Esophagus mucosa (tissue), 1 donor: ENCODE measurements around the gene TMPRSS6. TPM values are rescaled to one million over a fixed set of nuclear protein-coding genes. Genes with fewer than 3 reads are reported as not detected.
A peak's percentile ranks its signal among the peaks of the same experiment; 100 is the strongest.

Experiments used
- ATAC-seq: fragments of 200-7000 bp; cut with Tn5 transposase; one replicate; pipeline ENCODE4 v1.9.1; 2020
- total RNA-seq: library from RNA; stranded (reverse); gene quantifications from one replicate; pipeline ENCODE4 v1.2.4, GENCODE V29; 2023
- donor health status: DM: yes; HTN: yes; CAD: no.

Gene TMPRSS6
- total RNA-seq, 1 donor from 2014 or later: not detected

DNA sequence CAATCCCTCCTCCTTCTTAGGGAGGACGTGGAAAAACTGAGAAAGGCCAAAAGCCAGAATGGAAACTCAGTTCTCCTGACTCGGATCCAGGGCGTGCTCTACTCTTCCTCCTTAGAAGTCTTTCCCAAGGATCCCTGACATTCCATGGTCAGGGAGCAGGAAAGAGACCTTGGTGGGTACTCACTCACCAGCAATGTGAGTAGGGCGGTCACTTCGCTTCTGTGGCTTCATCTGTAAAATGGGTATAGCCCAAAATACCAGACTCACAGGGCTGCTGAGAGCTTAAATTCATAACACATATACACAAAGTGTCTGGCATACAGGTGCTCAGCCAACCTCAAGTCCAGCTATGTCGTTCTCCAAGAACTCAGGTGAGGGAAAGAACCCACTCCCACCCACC lies 58.6 kb downstream of the TMPRSS6 start:
- ATAC-seq: no peak

DNA sequence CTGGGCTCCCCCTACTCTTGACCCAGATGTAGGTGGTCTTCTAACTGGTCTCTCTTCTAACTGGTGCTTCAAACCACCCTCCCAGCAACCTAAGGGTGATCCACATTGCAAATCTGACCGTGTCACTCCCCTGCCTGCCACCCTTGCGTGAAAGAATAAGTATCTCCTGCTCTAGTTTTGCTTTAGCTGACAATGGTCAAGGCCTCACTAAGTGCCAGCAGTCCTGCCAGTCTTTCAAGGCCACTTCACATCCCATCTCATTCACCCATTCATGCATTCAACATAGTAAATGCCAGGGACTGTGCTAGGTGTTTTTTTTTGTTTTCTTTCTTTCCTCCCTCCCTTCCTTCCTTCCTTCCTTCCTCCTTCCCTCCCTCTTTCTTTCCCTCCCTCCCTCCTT lies 60.3 kb downstream of the TMPRSS6 start:
- ATAC-seq: no peak

DNA sequence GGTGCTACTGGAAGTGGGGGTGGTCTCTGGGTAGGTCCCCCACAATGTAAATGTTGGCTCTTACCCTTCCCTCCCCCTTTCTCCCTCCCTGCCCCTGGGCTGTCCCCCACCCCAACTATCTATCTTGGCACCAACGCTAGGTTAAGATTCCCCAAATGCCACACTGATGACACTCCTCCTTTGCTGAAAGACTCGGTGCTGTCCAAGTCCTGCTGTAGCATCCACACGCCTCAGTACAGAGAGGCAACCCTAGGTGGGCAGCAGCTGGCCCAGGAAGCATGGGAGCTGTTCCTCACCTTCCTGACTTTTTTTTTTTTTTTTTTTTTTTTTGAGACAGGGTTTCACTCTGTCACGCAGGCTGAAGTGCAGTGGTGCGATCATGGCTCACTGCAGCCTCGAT lies 61.4 kb downstream of the TMPRSS6 start:
- no peak for ATAC-seq

GRCh38 chr22:37047006-37047405 lies 62.5 kb downstream of the TMPRSS6 start:
- ATAC-seq: no peak

GRCh38 chr22:37046589-37046988 lies 62.9 kb downstream of the TMPRSS6 start:
- ATAC-seq: no peak

- no peak for ATAC-seq
These were observed 63.6 kb downstream of the TMPRSS6 start for GRCh38 chr22:37045958-37046357.

DNA sequence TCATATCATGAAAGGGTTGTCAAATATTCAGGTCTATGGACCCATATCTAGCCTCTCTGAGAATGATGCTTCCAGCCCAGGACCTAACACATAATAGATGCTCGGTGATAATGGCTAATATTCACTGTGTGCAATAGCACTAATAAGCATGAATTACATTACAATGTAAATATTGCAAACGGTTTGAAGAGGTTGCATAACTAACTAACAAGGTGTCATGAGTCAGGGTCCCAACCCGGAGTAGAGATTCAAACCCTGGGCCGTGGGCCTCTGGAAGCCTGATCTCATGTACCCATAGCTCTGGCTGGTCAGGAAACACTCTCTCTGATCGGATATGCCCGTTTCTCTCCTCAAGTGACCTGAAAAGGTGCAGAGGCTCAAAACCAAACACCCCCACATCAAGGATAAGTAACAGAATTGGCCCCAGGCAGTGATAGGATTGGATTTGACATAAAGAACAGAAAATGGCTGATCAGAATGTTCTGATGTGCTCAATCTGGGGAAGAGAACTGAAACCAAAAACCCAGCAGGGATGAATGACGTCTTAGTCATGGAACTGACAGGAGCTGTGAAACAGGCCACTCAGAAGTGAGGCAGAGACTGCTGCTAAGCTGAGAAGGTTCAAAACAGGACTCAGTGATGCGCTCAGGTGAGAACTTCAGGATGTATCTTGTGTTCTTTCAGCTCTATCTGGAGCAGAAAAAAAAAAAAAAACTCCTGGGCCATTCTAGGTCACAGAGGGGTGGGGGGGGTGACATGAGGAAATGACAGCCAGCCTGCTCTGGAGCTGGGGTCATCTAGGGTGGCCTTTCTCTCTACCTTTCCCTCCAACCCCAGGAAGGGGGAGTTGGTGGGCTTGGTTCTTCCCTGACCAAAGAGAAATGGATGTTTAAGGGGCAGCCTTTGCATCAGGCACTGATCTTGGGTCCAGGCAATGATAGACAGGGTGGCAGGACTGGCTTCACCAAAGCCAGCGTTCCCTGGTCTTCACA lies 64.6 kb downstream of the TMPRSS6 start:
- peak; percentile 15 for ATAC-seq

DNA sequence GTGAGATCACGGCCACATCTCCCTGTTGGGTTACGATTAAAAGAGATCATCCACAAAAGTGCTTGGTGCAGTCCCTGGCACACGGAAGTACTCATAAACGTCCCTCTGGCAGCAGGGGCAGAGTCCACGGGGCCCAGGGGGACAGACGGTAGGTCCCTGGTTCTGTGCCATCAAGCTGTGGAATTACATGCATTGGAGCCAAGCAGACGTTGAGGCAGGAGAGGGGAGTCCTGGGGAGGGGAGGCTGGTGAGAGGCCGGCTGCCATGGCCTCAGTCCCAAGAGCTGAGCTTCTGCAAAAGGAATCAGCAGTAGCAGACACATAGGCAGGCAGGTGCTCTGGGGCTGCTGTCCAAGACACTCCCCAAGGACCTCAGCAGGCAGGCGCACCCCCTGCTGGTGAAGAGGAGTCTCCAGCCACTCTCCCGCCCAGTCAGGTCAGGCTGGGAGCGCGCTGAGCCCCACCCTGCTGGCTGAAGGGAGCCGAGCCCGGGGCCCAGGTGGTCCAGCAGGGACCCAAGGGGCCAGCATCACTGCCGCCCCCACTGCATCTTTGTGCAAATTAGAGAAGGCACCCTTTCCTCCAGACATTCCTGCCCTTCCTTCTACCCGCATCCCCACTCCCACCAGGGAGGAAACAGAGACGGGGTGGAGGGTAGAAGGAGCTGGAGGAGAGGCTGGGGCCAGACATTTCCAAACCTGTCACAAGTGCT lies 65.5 kb downstream of the TMPRSS6 start:
- peak; percentile 86 for ATAC-seq

DNA sequence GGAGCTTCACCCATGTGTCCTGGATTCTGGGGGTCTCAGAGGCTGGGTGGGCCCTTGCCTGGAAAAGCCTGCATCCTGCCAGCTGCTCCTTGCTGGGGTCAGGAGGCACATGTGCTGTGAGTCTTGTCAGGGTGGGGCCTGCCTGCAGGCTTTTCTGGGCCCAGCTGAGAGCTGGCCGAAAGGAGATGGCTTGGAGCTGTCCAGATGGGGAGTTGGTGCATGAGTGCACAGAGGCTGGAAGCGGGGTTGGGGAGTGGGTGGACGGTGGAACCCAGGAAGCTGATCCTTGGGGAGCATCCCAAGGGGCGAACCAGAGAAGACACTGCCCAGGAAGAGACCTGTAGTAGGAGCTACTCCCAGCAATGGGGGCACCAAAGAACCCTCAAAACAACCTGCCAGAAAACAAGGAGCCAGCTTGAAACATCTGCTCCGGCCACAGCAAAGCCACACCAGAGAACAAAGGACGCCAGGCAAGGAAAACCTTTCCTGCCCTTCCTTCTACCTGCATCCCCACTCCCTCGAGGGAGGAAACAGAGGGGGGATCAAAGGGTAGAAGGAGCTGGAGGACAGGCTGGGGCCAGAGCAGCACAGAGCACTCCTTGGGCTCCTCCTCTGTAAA lies 66.2 kb downstream of the TMPRSS6 start:
- no peak for ATAC-seq

DNA sequence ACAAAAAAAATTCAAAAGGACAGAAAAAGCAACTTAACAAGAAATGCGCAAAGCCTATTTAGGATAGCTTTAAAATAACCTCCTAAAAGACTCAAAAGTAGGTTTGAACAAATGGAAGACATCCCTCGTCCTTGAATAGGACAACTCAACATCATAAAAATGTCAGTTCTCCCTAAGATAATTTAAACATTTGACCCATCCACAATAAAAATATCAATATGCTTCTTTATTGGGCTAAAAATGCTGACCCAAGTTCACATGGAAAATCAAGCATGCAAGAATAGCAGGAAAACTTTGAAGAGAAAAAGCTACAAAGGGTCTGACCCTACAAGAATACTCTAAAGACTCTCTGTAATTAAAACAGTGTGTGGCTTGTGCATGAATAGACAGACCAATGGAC lies 70.0 kb downstream of the TMPRSS6 start:
- ATAC-seq: no peak

- ATAC-seq: no peak
These were observed 71.8 kb downstream of the TMPRSS6 start for GRCh38 chr22:37037669-37038068.

- ATAC-seq: no peak
These were observed 72.7 kb downstream of the TMPRSS6 start for GRCh38 chr22:37036655-37037377.

- no peak for ATAC-seq
These were observed 75.7 kb downstream of the TMPRSS6 start for GRCh38 chr22:37033605-37034430.

GRCh38 chr22:37032535-37033460 lies 76.7 kb downstream of the TMPRSS6 start:
- peak; percentile 91 for ATAC-seq

DNA sequence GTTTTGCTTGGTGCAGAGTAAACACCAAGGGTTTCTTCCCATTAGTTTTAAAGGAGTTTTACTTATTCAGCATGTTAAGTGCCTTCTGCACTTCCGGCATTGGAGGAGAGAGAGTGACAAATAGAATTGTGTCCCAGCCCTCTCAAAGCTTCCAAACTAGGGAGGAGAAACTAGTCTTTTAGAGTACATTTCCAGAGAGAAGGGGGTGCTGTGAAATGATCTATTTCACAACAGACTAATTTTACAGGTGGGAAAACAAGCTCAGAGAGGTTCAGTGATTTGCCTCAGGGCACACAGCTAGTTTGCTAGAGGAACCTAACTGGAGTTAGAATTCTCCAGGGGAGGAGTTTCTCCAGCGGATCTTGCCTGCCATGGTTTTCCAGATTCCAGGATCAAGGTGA lies 77.4 kb downstream of the TMPRSS6 start:
- ATAC-seq: peak; percentile 53

GRCh38 chr22:37030560-37031281 lies 78.8 kb downstream of the TMPRSS6 start:
- ATAC-seq: no peak

DNA sequence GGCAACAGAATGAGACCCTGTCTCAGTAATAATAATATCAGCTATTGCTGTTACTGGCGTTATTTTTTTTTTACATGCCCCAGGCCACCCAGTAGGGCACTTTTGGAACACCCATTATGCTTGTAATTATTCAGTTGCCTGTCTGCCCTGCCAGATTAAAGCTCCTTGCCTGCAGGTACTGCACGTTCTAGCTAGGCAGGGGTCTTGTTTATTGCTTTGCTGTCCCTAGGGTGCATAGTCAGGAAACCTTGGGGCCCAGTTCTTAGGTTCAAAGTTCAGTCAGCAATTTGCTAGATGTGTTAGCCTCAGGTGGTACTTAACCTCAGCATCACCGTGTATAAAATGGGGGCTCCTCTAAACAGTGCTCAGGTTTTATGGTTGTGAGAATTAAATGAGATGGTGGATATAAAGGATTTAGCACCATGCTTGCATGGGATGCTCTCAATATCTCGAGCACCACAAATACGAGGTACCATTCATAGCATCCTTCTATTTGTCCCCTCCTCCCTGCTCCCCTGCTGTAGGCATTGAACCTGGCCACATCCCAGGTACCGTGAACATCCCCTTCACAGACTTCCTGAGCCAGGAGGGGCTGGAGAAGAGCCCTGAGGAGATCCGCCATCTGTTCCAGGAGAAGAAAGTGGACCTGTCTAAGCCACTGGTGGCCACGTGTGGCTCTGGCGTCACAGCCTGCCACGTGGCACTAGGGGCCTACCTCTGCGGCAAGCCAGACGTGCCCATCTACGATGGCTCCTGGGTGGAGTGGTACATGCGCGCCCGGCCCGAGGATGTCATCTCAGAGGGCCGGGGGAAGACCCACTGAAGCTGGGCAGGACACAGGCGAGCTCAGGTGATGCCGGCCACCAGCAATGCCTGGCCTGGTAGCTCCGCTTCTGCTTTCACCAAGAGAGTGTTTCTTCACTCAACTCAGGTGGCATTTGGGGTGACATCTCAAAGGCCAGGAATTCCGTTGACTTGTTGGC lies 80.5 kb downstream of the TMPRSS6 start:
- no peak for ATAC-seq

GRCh38 chr22:37027556-37027955 lies 82.0 kb downstream of the TMPRSS6 start:
- no peak for ATAC-seq
